SK-N-SH (cell line): ENCODE data around the gene CGB8. TPM values are rescaled to one million over a fixed set of nuclear protein-coding genes. Genes with fewer than 3 reads are reported as not detected.
"Not testable (repeated sequence)": the region's sequence is repeated elsewhere in the genome, so short reads cannot be mapped to it uniquely, and the experiment has no call there.

Experiments
- CTCF ChIA-PET: fragments of 300-600, 350-600 bp; formaldehyde crosslinking; extraction: SDS; loops from one replicate; lab custom pipeline; 2021; lab: Yijun Ruan, JAX
- POLR2A ChIA-PET: fragments of 350-600 bp; sonication (Branson Sonifier 250); formaldehyde crosslinking; extraction: SDS; loops from one replicate; lab custom pipeline; 2020; ENCODE audit warnings: antibody characterized with exemption, inconsistent platforms; lab: Yijun Ruan, JAX
- DNase-seq: peaks from one replicate; pipeline ENCODE4 v3.0.0; 2012
- H2AFZ ChIP-seq: fragments of 200-600 bp; sonication (generic); 2 replicates; pipeline ENCODE4 v1.8.1; 2016; ENCODE audit warnings: antibody characterized with exemption, mild to moderate bottlenecking, low read depth
- H3F3A ChIP-seq: fragments of 200-600 bp; sonication (generic); replicated peaks from 2 replicates; pipeline ENCODE3; 2016; ENCODE audit warnings: antibody characterized with exemption, mild to moderate bottlenecking; ENCODE audit not compliant: insufficient read depth
- H3K27ac ChIP-seq, 2 experiments: fragments of 200-500 bp in 1 of 2; fragments of 200-600 bp in 1 of 2; sonication (Bioruptor generic) in 1 of 2; sonication (generic), shearing (Covaris generic) in 1 of 2; 2 replicates each; pipeline versions ENCODE4 v1.5.1 to v1.6.1; 2014 to 2016; ENCODE audit warnings: low read depth in 2 of 2, inconsistent platforms in 1 of 2, low read length in 1 of 2, mild to moderate bottlenecking in 1 of 2, mixed read lengths in 1 of 2
- H3K27me3 ChIP-seq: fragments of 200-600 bp; sonication (generic), shearing (Covaris generic); 2 replicates; pipeline ENCODE4 v1.6.1; 2016; ENCODE audit warnings: mixed run types; ENCODE audit not compliant: insufficient read depth
- H3K36me3 ChIP-seq, 2 experiments: fragments of 200-500 bp in 1 of 2; fragments of 200-600 bp in 1 of 2; sonication (Bioruptor generic) in 1 of 2; sonication (generic) in 1 of 2; replicated peaks in 1 of 2; 2 replicates each; pipeline versions ENCODE3 to v1.5.1; 2014 to 2016; ENCODE audit warnings: low read length in 1 of 2, mild to moderate bottlenecking in 1 of 2; ENCODE audit not compliant: insufficient read depth in 2 of 2, control insufficient read depth in 1 of 2
- H3K4me1 ChIP-seq, 2 experiments: fragments of 200-500 bp in 1 of 2; fragments of 200-600 bp in 1 of 2; sonication (Bioruptor generic) in 1 of 2; sonication (generic), shearing (Covaris generic) in 1 of 2; 2 replicates each; pipeline versions ENCODE4 v1.5.1 to v1.6.1; 2014 to 2016; ENCODE audit warnings: low read depth in 1 of 2, low read length in 1 of 2, mixed run types in 1 of 2; ENCODE audit not compliant: insufficient read depth in 2 of 2, control insufficient read depth in 1 of 2
- H3K4me2 ChIP-seq: fragments of 200-600 bp; sonication (generic), shearing (Covaris generic); 2 replicates; pipeline ENCODE4 v1.6.1; 2017; ENCODE audit warnings: mixed run types
- H3K4me3 ChIP-seq, 2 experiments: fragments of 200-500 bp in 1 of 2; fragments of 200-600 bp in 1 of 2; sonication (Bioruptor generic) in 1 of 2; sonication (generic), shearing (Covaris generic) in 1 of 2; 2 replicates each; pipeline versions ENCODE4 v1.5.1 to v1.8.1; 2014 to 2016; ENCODE audit warnings: low read depth in 2 of 2, inconsistent platforms in 1 of 2, low read length in 1 of 2, mild to moderate bottlenecking in 1 of 2, mixed read lengths in 1 of 2, moderate library complexity in 1 of 2
- H3K79me2 ChIP-seq: fragments of 200-600 bp; sonication (generic); 2 replicates; pipeline ENCODE4 v1.8.1; 2017; ENCODE audit warnings: mild to moderate bottlenecking; ENCODE audit not compliant: insufficient read depth
- H3K9ac ChIP-seq: fragments of 200-600 bp; sonication (generic); 2 replicates; pipeline ENCODE4 v1.6.1; 2017; ENCODE audit warnings: mixed run types
- H3K9me2 ChIP-seq: fragments of 200-600 bp; sonication (generic); 2 replicates; pipeline ENCODE4 v1.6.1; 2017; ENCODE audit warnings: mixed run types
- H3K9me3 ChIP-seq: fragments of 200-600 bp; sonication (generic); 2 replicates; pipeline ENCODE4 v1.6.1; 2017; ENCODE audit warnings: mixed run types, mild to moderate bottlenecking, moderate library complexity
- H4K20me1 ChIP-seq: fragments of 200-600 bp; sonication (generic); 2 replicates; pipeline ENCODE4 v1.6.1; 2017; ENCODE audit warnings: mild to moderate bottlenecking, mixed run types; ENCODE audit not compliant: insufficient read depth
- CHD2 ChIP-seq: fragments of 150-350 bp; IDR thresholded peaks from 2 replicates; pipeline ENCODE4 v1.6.1; 2018; ENCODE audit warnings: low read length; ENCODE audit not compliant: partially characterized antibody
- FOXM1 ChIP-seq: IDR thresholded peaks from 2 replicates; pipeline ENCODE4 v1.4.0; 2012; ENCODE audit warnings: low read depth, mild to moderate bottlenecking
- GABPA ChIP-seq: IDR thresholded peaks from 2 replicates; pipeline ENCODE4 v1.4.0; 2012; ENCODE audit warnings: low read depth, mild to moderate bottlenecking
- GATA2 ChIP-seq: sonication (generic); formaldehyde crosslinking; IDR thresholded peaks from 2 replicates; pipeline ENCODE4 v1.5.0; 2020; ENCODE audit warnings: mild to moderate bottlenecking, missing genetic modification reagents
- MEF2A ChIP-seq: IDR thresholded peaks from 2 replicates; pipeline ENCODE4 v1.4.0; 2012; ENCODE audit warnings: low read depth, borderline replicate concordance
- POLR2AphosphoS5 ChIP-seq: IDR thresholded peaks from 2 replicates; pipeline ENCODE4 v1.6.1; 2012; ENCODE audit warnings: low read depth, low read length
- SMC3 ChIP-seq: IDR thresholded peaks from 2 replicates; pipeline ENCODE4 v1.6.1; 2012; ENCODE audit warnings: low read depth, low read length, improper control_type of control experiment
- TAF1 ChIP-seq: IDR thresholded peaks from 2 replicates; pipeline ENCODE4 v1.6.1; 2012; ENCODE audit warnings: low read depth, mild to moderate bottlenecking, low read length, moderate library complexity, borderline replicate concordance
- TCF12 ChIP-seq: IDR thresholded peaks from 2 replicates; pipeline ENCODE4 v1.4.0; 2012
- TEAD4 ChIP-seq: IDR thresholded peaks from 2 replicates; pipeline ENCODE4 v1.4.0; 2012; ENCODE audit warnings: mild to moderate bottlenecking, borderline replicate concordance; ENCODE audit not compliant: insufficient read depth
- WGBS: methylation state at CpG from one replicate; pipeline ENCODE4 v1.1.6; 2017; ENCODE audit warnings: low lambda C conversion rate; 5-methylcytosine and 5-hydroxymethylcytosine counted together
- polyA plus RNA-seq, 3 experiments: library from polyadenylated mRNA; depleted of rRNA; stranded (reverse); fragments of >200 nt; gene quantifications; 2 replicates each; pipeline ENCODE4 v1.2.3, GENCODE V29; 2012
- TF ChIP-seq, protein P1 (sequence below): IDR thresholded peaks from 2 replicates; pipeline ENCODE4; 2012
- TF ChIP-seq, protein P2 (sequence below): IDR thresholded peaks from 2 replicates; pipeline ENCODE4 v1.4.0; 2012; ENCODE audit warnings: low read depth, borderline replicate concordance

The CGB8 gene
- polyA plus RNA-seq, 1 of the 3 experiments (the other 2 are of a cell fraction) = 0.13 TPM

DNA sequence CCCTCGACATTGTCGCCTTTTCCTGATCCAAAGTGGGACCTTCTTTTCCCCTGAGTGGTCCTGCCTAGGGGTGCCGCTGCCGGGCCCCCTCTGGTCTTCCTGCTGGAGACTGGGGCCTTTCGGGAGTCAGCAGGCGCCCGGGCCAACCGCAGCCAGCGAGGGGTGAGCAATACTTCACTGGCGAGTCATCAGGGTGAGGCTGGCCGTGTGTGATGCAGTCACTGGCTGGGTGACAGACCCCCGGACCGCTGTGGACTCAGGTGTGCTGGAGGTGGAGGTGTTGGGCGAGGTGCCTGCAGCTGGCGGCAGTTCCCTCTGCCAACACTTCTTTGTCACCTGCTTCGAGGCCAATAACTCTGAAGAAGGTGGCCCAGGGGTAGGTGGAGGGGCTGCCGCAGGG lies 6.7 kb downstream of the CGB8 start:
- WGBS = 44% methylated on average over 14 of the region's 17 CpGs
- no peaks in the 10 kb centered on the region for H3K9me2 ChIP-seq
- CTCF ChIA-PET = interaction anchor here (1.1 kb wide), 1 partner anchor 156 kb away, joined by 3 read pairs; no protein-coding TSS in a partner anchor
- H3K4me3 ChIP-seq = no peak overlapping the region
- no peaks in the 10 kb centered on the region for H3K27me3 ChIP-seq
- H3K36me3 ChIP-seq = no peaks in the 10 kb centered on the region
- no peaks in the 10 kb centered on the region for H3F3A ChIP-seq
- no peaks in the 10 kb centered on the region for H3K79me2 ChIP-seq
- TF ChIP-seq TEAD4 (no peak), FOXM1 (no peak), GABPA (no peak), MEF2A (no peak), TAF1 (no peak), POLR2AphosphoS5 (no peak), TCF12 (no peak), GATA2 (no peak), SMC3 (no peak), CHD2 (no peak)
- TF ChIP-seq, protein P1, sequence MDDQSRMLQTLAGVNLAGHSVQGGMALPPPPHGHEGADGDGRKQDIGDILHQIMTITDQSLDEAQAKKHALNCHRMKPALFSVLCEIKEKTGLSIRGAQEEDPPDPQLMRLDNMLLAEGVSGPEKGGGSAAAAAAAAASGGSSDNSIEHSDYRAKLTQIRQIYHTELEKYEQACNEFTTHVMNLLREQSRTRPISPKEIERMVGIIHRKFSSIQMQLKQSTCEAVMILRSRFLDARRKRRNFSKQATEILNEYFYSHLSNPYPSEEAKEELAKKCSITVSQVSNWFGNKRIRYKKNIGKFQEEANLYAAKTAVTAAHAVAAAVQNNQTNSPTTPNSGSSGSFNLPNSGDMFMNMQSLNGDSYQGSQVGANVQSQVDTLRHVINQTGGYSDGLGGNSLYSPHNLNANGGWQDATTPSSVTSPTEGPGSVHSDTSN = no peak
- TF ChIP-seq, protein P2, sequence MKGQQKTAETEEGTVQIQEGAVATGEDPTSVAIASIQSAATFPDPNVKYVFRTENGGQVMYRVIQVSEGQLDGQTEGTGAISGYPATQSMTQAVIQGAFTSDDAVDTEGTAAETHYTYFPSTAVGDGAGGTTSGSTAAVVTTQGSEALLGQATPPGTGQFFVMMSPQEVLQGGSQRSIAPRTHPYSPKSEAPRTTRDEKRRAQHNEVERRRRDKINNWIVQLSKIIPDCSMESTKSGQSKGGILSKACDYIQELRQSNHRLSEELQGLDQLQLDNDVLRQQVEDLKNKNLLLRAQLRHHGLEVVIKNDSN = no peak
- no peaks in the 10 kb centered on the region for H3K9me3 ChIP-seq
- no peak overlapping the region for H3K9ac ChIP-seq
- H2AFZ ChIP-seq = no peak overlapping the region; the same call in 1 of the 2 replicates
- no peak overlapping the region; a peak in 1 of 4 replicates for H3K27ac ChIP-seq
- POLR2A ChIA-PET = no interaction called here
- no peak overlapping the region for H3K4me2 ChIP-seq
- no peaks in the 10 kb centered on the region for H3K4me1 ChIP-seq
- no peak for DNase-seq
- no peaks in the 10 kb centered on the region for H4K20me1 ChIP-seq

DNA sequence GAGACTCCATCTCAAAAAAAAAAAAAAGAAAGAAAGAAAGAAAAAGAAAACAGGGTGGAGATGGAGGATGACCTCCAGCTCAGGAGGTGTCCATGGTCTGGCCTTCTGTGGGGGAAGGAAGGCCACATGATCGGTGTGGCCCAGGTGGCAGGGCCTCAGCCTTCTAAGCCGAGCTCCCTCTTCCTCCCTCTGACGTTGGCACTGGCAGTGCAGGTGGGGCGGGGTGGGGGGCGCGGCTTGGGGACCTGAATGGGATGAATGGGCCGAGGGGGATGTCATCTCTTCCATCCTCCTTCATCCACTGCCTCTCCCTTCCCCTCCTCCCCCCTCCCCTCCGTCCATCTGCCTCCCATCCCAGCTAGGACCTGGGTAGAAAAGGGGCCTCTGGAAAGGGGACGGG lies 9.2 kb downstream of the CGB8 start:
- H2AFZ ChIP-seq, H3K4me1 ChIP-seq, H3K9me2 ChIP-seq, H3K79me2 ChIP-seq, H3K36me3 ChIP-seq, H3K9me3 ChIP-seq, CTCF ChIA-PET, H3K27me3 ChIP-seq, POLR2A ChIA-PET, H3K9ac ChIP-seq, H3F3A ChIP-seq, H3K4me3 ChIP-seq, DNase-seq, H4K20me1 ChIP-seq, H3K4me2 ChIP-seq, H3K27ac ChIP-seq: not testable (repeated sequence)
- WGBS = 88% methylated on average over 4 of the region's 9 CpGs
